K562 (cell line): ENCODE data around the gene ZGLP1. TPM values are rescaled to one million over a fixed set of nuclear protein-coding genes. Genes with fewer than 3 reads are reported as not detected.
A peak's percentile ranks its signal among the peaks of the same experiment; 100 is the strongest.

ENCODE experiments used
- ATF1 ChIP-seq, 2 experiments: fragments of 450-650 bp in 1 of 2; IDR thresholded peaks; 2 replicates each; pipeline ENCODE4 v1.6.1; 2016; ENCODE audit warnings: missing compliant biosample characterization in 1 of 2, missing genetic modification characterization in 1 of 2
- DPF2 ChIP-seq: fragments of 450-650 bp; IDR thresholded peaks from 2 replicates; pipeline ENCODE4 v1.6.1; 2016
- FOXJ3 ChIP-seq: sonication (generic); formaldehyde crosslinking; IDR thresholded peaks from 2 replicates; pipeline ENCODE4 v1.4.0; 2020; ENCODE audit warnings: mild to moderate bottlenecking, missing genetic modification reagents
- HNRNPUL1 ChIP-seq: fragments of 200-400 bp; formaldehyde crosslinking; IDR thresholded peaks from 2 replicates; pipeline ENCODE4 v1.6.1; 2017; ENCODE audit warnings: low read length
- KDM2B ChIP-seq: fragments of 250-450 bp; sonication (Bioruptor Pico); IDR thresholded peaks from 2 replicates; pipeline ENCODE4 v1.8.0; 2021; ENCODE audit warnings: mild to moderate bottlenecking, moderate library complexity
- KDM5B ChIP-seq: fragments of 200-600 bp; sonication (generic); IDR thresholded peaks from 2 replicates; pipeline ENCODE4 v1.6.1; 2012; ENCODE audit warnings: low read depth, mild to moderate bottlenecking, moderate library complexity, low read length, control low read depth, inconsistent platforms; ENCODE audit not compliant: insufficient replicate concordance
- NR1H2 ChIP-seq: sonication (generic); formaldehyde crosslinking; IDR thresholded peaks from 2 replicates; pipeline ENCODE4 v1.4.0; 2020; ENCODE audit warnings: mild to moderate bottlenecking, missing genetic modification reagents
- VEZF1 ChIP-seq: fragments of 200-800 bp; sonication (Bioruptor generic); IDR thresholded peaks from 2 replicates; pipeline ENCODE4 v1.6.1; 2017; ENCODE audit warnings: missing genetic modification characterization, missing compliant biosample characterization
- ZMIZ1 ChIP-seq, 2 experiments: fragments of 150-350 bp in 1 of 2; IDR thresholded peaks; 2 replicates each; pipeline ENCODE4 v1.6.1; 2012 to 2016; ENCODE audit warnings: low read depth in 2 of 2, low read length in 2 of 2, mild to moderate bottlenecking in 1 of 2, moderate library complexity in 1 of 2
- ZNF197 ChIP-seq: fragments of 200-800 bp; sonication (Bioruptor generic); IDR thresholded peaks from 2 replicates; pipeline ENCODE4 v1.6.1; 2016; ENCODE audit warnings: low read depth, missing genetic modification characterization, missing compliant biosample characterization
- polyA plus RNA-seq, 8 experiments: library from polyadenylated mRNA; depleted of rRNA in 4 of 8; stranded (reverse) in 5 of 8; unstranded in 3 of 8; fragments of >200 nt; fragmentation: Nextera tagmentation in 2 of 8; fragmentation: Illumina TruSeq in 1 of 8; extraction: Ambion mirVana in 2 of 8; extraction: Trizol in 1 of 8; gene quantifications; 2 replicates each; pipeline versions ENCODE4 v1.2.1 to v1.2.3, GENCODE V29; 2011 to 2014; ENCODE audit warnings: inconsistent platforms in 1 of 8, missing spikeins in 1 of 8
- total RNA-seq, 7 experiments: library from RNA; depleted of rRNA in 6 of 7; stranded (reverse); fragments of >200 nt in 6 of 7; fragmentation: Illumina TruSeq in 2 of 7; extraction: Trizol in 2 of 7; gene quantifications; 2 replicates each; pipeline versions ENCODE4 v1.2.1 to v1.2.3, GENCODE V29; 2011 to 2021; ENCODE audit warnings: low replicate concordance in 1 of 7
- TF ChIP-seq, protein P1 (sequence below): sonication (generic); formaldehyde crosslinking; IDR thresholded peaks from 2 replicates; pipeline ENCODE4 v1.8.0; 2022; ENCODE audit warnings: mild to moderate bottlenecking, missing genetic modification reagents
- TF ChIP-seq, protein P2 (sequence below): sonication (generic); formaldehyde crosslinking; IDR thresholded peaks from 2 replicates; pipeline ENCODE4 v1.8.1; 2022; ENCODE audit warnings: missing genetic modification reagents
- TF ChIP-seq, protein P3 (sequence below): fragments of 250-450 bp; sonication (Bioruptor Pico); IDR thresholded peaks from 2 replicates; pipeline ENCODE4 v1.9.0; 2021; ENCODE audit warnings: mild to moderate bottlenecking, inconsistent platforms

The ZGLP1 gene
- total and polyA plus RNA-seq, 9 of the 15 experiments (the other 6 are each of a cell fraction or from before 2014, with no cell fraction given), result 0.24 to 4.5 (median 2.2) TPM

GRCh38 chr19:10290876-10291553 lies 18.6 kb downstream of the ZGLP1 start (continued):
- TF ChIP-seq, protein P1, sequence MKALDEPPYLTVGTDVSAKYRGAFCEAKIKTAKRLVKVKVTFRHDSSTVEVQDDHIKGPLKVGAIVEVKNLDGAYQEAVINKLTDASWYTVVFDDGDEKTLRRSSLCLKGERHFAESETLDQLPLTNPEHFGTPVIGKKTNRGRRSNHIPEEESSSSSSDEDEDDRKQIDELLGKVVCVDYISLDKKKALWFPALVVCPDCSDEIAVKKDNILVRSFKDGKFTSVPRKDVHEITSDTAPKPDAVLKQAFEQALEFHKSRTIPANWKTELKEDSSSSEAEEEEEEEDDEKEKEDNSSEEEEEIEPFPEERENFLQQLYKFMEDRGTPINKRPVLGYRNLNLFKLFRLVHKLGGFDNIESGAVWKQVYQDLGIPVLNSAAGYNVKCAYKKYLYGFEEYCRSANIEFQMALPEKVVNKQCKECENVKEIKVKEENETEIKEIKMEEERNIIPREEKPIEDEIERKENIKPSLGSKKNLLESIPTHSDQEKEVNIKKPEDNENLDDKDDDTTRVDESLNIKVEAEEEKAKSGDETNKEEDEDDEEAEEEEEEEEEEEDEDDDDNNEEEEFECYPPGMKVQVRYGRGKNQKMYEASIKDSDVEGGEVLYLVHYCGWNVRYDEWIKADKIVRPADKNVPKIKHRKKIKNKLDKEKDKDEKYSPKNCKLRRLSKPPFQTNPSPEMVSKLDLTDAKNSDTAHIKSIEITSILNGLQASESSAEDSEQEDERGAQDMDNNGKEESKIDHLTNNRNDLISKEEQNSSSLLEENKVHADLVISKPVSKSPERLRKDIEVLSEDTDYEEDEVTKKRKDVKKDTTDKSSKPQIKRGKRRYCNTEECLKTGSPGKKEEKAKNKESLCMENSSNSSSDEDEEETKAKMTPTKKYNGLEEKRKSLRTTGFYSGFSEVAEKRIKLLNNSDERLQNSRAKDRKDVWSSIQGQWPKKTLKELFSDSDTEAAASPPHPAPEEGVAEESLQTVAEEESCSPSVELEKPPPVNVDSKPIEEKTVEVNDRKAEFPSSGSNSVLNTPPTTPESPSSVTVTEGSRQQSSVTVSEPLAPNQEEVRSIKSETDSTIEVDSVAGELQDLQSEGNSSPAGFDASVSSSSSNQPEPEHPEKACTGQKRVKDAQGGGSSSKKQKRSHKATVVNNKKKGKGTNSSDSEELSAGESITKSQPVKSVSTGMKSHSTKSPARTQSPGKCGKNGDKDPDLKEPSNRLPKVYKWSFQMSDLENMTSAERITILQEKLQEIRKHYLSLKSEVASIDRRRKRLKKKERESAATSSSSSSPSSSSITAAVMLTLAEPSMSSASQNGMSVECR (CRISPR knock-in tag), result no peak; the same call in 1 of the 2 replicates
- TF ChIP-seq, protein P2, sequence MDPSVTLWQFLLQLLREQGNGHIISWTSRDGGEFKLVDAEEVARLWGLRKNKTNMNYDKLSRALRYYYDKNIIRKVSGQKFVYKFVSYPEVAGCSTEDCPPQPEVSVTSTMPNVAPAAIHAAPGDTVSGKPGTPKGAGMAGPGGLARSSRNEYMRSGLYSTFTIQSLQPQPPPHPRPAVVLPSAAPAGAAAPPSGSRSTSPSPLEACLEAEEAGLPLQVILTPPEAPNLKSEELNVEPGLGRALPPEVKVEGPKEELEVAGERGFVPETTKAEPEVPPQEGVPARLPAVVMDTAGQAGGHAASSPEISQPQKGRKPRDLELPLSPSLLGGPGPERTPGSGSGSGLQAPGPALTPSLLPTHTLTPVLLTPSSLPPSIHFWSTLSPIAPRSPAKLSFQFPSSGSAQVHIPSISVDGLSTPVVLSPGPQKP (CRISPR knock-in tag), result no peak
- no peak for TF ChIP-seq ZNF197 (CRISPR knock-in tag)
- TF ChIP-seq NR1H2 (CRISPR knock-in tag), result peak; percentile 80; the same call in 1 of the 2 replicates
- peak; percentile 74 for TF ChIP-seq VEZF1 (CRISPR knock-in tag)
- TF ChIP-seq FOXJ3 (CRISPR knock-in tag), result no peak
- no peak for TF ChIP-seq DPF2
- TF ChIP-seq HNRNPUL1, result no peak
- TF ChIP-seq KDM5B, result no peak
- no peak for TF ChIP-seq ZMIZ1 (IDR thresholded peaks at IDR 0.05; ENCODE audit: low read depth in 2 of 2, low read length in 2 of 2)
- TF ChIP-seq ATF1 (CRISPR knock-in tag; IDR thresholded peaks at IDR 0.05), result no peak
- TF ChIP-seq ATF1 (tag; IDR thresholded peaks at IDR 0.05), result no peak
- TF ChIP-seq KDM2B (CRISPR knock-in tag), result no peak
- TF ChIP-seq, protein P3, sequence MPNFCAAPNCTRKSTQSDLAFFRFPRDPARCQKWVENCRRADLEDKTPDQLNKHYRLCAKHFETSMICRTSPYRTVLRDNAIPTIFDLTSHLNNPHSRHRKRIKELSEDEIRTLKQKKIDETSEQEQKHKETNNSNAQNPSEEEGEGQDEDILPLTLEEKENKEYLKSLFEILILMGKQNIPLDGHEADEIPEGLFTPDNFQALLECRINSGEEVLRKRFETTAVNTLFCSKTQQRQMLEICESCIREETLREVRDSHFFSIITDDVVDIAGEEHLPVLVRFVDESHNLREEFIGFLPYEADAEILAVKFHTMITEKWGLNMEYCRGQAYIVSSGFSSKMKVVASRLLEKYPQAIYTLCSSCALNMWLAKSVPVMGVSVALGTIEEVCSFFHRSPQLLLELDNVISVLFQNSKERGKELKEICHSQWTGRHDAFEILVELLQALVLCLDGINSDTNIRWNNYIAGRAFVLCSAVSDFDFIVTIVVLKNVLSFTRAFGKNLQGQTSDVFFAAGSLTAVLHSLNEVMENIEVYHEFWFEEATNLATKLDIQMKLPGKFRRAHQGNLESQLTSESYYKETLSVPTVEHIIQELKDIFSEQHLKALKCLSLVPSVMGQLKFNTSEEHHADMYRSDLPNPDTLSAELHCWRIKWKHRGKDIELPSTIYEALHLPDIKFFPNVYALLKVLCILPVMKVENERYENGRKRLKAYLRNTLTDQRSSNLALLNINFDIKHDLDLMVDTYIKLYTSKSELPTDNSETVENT, result peak; percentile 70; the same call in 1 of the 2 replicates
